Measurements from ENCODE around the gene FRK. TPM values are rescaled to one million over a fixed set of nuclear protein-coding genes. Genes with fewer than 3 reads are reported as not detected.

Gene FRK
- total RNA-seq, 1 experiment from 2014 or later = 0.82 TPM

DNA sequence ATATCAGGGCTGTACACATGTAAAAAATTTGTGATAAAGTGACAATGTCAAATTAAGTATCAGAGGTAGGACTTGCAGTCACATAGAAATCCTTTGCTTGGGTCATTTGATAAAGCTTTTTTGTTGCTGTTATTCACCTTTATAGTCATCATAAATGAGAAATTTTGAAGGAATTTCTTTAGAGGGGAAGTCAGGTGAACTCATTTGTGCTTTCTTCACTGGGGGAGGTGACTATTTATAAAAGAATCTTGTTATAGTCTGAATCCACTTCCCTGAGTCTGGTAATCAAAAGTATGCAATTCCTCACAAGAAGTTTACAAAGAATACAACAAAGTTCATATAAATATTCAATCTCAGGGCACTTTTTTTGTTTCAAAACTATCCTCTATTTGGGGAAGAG is 47.7 kb downstream of the FRK start:
- POLR2A ChIA-PET = interaction anchor here (0.7 to 3.6 kb wide), 6 partner anchors 10 to 558 kb away, joined by 3 to 40 read pairs (median 4); partner anchors contain the start of genes FRK, NT5DC1 and RWDD1
- DNase-seq (ENCODE audit: unreplicated experiment) = no peak
- intact Hi-C loops (cut with micrococcal nuclease) = no loop called here
- no peaks in the 10 kb centered on the region for H3K9me3 Mint-ChIP-seq (ENCODE audit: unreplicated experiment)
- TF ChIP-seq, protein P1, sequence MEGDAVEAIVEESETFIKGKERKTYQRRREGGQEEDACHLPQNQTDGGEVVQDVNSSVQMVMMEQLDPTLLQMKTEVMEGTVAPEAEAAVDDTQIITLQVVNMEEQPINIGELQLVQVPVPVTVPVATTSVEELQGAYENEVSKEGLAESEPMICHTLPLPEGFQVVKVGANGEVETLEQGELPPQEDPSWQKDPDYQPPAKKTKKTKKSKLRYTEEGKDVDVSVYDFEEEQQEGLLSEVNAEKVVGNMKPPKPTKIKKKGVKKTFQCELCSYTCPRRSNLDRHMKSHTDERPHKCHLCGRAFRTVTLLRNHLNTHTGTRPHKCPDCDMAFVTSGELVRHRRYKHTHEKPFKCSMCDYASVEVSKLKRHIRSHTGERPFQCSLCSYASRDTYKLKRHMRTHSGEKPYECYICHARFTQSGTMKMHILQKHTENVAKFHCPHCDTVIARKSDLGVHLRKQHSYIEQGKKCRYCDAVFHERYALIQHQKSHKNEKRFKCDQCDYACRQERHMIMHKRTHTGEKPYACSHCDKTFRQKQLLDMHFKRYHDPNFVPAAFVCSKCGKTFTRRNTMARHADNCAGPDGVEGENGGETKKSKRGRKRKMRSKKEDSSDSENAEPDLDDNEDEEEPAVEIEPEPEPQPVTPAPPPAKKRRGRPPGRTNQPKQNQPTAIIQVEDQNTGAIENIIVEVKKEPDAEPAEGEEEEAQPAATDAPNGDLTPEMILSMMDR (IDR thresholded peaks at IDR 0.05; ENCODE audit: unreplicated experiment) = no peak
- no TSS peak for BruUV-seq (replicated peaks)
- H3K27ac Mint-ChIP-seq (ENCODE audit: low read depth, unreplicated experiment) = no peak overlapping the region
- H3K27me3 Mint-ChIP-seq (ENCODE audit: insufficient read depth, unreplicated experiment) = no peaks in the 10 kb centered on the region
- no peak overlapping the region for H3K4me3 Mint-ChIP-seq (ENCODE audit: unreplicated experiment)
- H3K4me1 Mint-ChIP-seq (ENCODE audit: insufficient read depth, unreplicated experiment) = peaks cover 43% of the 10 kb centered on the region
- no peaks in the 10 kb centered on the region for H3K36me3 Mint-ChIP-seq (ENCODE audit: insufficient read depth, unreplicated experiment)
- CTCF ChIA-PET = interaction anchor here (0.7 to 4.9 kb wide), 14 partner anchors 10 to 197 kb away, joined by 3 to 88 read pairs (median 4); partner anchors contain the start of genes FRK and NT5DC1

DNA sequence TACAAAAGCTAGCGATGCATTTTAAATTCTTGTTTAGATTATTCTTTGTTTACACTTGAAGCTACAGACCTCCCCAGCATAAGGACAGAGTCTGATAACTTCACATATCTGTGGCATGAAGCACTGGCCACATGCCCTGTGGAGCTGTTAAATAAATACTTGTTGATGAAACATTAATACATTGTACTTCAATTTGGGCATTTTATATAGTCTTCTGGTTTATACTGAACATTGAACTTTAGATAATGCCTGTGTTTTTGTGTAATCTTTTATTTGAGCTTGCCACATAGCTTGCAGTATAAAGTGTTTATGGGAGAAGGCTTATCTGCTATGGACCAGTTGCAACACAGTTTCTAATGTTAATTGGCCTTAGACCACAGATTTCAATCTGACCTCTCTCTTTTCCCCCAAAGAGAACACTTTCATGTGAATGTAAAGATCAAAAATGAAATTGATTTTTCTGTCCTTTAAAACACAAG is 48.2 kb downstream of the FRK start:
- Mint-ChIP-seq H3K27ac (ENCODE audit: low read depth, unreplicated experiment) (peak overlapping the region; percentile 75), H3K4me1 (ENCODE audit: insufficient read depth, unreplicated experiment) (peaks cover 39% of the 10 kb centered on the region), H3K27me3 (ENCODE audit: insufficient read depth, unreplicated experiment) (no peaks in the 10 kb centered on the region), H3K9me3 (ENCODE audit: unreplicated experiment) (no peaks in the 10 kb centered on the region), H3K4me3 (ENCODE audit: unreplicated experiment) (no peak overlapping the region), H3K36me3 (ENCODE audit: insufficient read depth, unreplicated experiment) (no peaks in the 10 kb centered on the region)
- intact Hi-C loops (cut with micrococcal nuclease) = no loop called here
- TF ChIP-seq, protein P1 (IDR thresholded peaks at IDR 0.05; ENCODE audit: unreplicated experiment) = no peak
- POLR2A ChIA-PET = interaction anchor here (0.5 to 3.6 kb wide), 8 partner anchors 11 to 558 kb away, joined by 3 to 40 read pairs (median 4); partner anchors contain the start of genes FRK, NT5DC1 and RWDD1
- BruUV-seq (replicated peaks) = no TSS peak
- DNase-seq (ENCODE audit: unreplicated experiment) = no peak
- CTCF ChIA-PET = interaction anchor here (0.5 to 4.9 kb wide), 17 partner anchors 11 to 197 kb away, joined by 3 to 88 read pairs (median 4); partner anchors contain the start of genes FRK and NT5DC1

DNA sequence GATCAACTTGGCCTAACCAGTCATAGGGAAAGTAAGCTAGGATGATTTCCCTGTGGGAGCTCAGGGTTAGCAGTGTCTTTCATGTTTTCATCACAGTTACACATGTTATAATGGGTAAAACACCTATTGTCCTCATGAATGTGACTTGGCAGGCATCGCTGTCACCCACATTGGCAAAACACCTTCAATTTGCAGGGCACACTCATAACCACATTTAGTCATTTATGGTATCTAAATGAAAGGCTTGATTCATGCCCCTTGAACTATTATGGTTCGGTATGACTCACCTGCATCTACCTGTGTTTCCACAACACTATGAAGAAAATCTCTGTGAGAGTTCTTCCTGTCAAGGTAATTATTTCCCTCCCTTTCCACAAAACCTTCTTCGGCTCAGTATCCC is 49.2 kb downstream of the FRK start:
- Mint-ChIP-seq H3K36me3 (ENCODE audit: insufficient read depth, unreplicated experiment) (no peaks in the 10 kb centered on the region), H3K27me3 (ENCODE audit: insufficient read depth, unreplicated experiment) (no peaks in the 10 kb centered on the region), H3K4me1 (ENCODE audit: insufficient read depth, unreplicated experiment) (peaks cover 30% of the 10 kb centered on the region), H3K27ac (ENCODE audit: low read depth, unreplicated experiment) (peak overlapping the region; percentile 75), H3K9me3 (ENCODE audit: unreplicated experiment) (no peaks in the 10 kb centered on the region), H3K4me3 (ENCODE audit: unreplicated experiment) (no peak overlapping the region)
- BruUV-seq (replicated peaks) = no TSS peak
- intact Hi-C loops (cut with micrococcal nuclease) = loop anchor here (1.0 kb wide), 2 partner anchors 49 to 86 kb away; partner anchors contain the start of gene FRK
- CTCF ChIA-PET = interaction anchor here (0.6 to 4.9 kb wide), 25 partner anchors 8 to 1521 kb away, joined by 3 to 88 read pairs (median 5); partner anchors contain the start of genes FRK and NT5DC1
- POLR2A ChIA-PET = interaction anchor here (0.6 to 3.6 kb wide), 9 partner anchors 11 to 104 kb away, joined by 3 to 40 read pairs (median 5); partner anchors contain the start of genes FRK and NT5DC1
- TF ChIP-seq, protein P1 (IDR thresholded peaks at IDR 0.05; ENCODE audit: unreplicated experiment) = no peak
- peak; percentile 62 for DNase-seq (ENCODE audit: unreplicated experiment)

DNA sequence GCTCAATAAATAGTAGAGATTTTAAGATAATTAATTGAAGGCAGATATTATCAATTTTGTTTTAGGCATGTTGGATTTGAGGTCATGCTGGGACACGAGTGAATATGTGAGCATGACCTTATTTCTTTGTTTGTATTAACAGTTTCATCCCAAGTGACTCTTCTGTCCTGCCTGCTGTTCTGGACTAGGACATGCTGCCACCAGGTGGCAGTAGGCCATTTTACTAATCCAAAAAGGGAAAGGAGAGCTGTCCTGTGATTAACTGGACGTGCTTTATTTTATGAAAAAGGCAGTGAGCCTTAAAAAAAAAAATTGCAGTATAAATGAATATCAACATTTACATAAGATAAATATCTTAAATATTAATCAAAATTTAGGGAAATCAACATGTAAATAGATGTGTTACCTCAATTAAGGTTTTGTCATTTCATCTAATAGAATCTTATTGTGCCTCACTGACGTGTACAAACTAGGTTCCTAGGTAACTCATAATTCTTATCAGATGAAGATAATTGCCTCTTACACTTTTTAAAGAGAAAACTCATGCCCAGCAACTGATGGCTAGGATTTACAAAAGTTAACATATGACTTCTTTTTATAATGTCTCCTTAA is 49.8 kb downstream of the FRK start:
- Mint-ChIP-seq H3K27me3 (ENCODE audit: insufficient read depth, unreplicated experiment) (no peaks in the 10 kb centered on the region), H3K27ac (ENCODE audit: low read depth, unreplicated experiment) (peak overlapping the region; percentile 75), H3K9me3 (ENCODE audit: unreplicated experiment) (no peaks in the 10 kb centered on the region), H3K4me3 (ENCODE audit: unreplicated experiment) (no peak overlapping the region), H3K36me3 (ENCODE audit: insufficient read depth, unreplicated experiment) (no peaks in the 10 kb centered on the region), H3K4me1 (ENCODE audit: insufficient read depth, unreplicated experiment) (peaks cover 27% of the 10 kb centered on the region)
- CTCF ChIA-PET = interaction anchor here (0.6 to 4.9 kb wide), 23 partner anchors 8 to 1521 kb away, joined by 3 to 88 read pairs (median 5); partner anchors contain the start of genes FRK and NT5DC1
- POLR2A ChIA-PET = interaction anchor here (0.6 to 3.6 kb wide), 9 partner anchors 12 to 376 kb away, joined by 3 to 40 read pairs (median 5); partner anchors contain the start of genes FRK and NT5DC1
- TF ChIP-seq, protein P1 (IDR thresholded peaks at IDR 0.05; ENCODE audit: unreplicated experiment) = peak; percentile 81
- peak; percentile 81 for DNase-seq (ENCODE audit: unreplicated experiment)
- intact Hi-C loops (cut with micrococcal nuclease) = loop anchor here (1.0 kb wide), 2 partner anchors 49 to 86 kb away; partner anchors contain the start of gene FRK
- BruUV-seq (replicated peaks) = no TSS peak
